T47D (cell line): ENCODE measurements around the gene VSIG10L.
A peak's percentile ranks its signal among the peaks of the same experiment; 100 is the strongest.

ENCODE experiments used
- DNase-seq, 2 experiments: peaks; one replicate each; pipeline versions ENCODE4 v3.0.0 to v3.0.0-alpha.2; 2011 to 2012; ENCODE audit warnings: low read depth in 1 of 2, low spot score in 1 of 2
- JUND ChIP-seq: IDR thresholded peaks from 2 replicates; pipeline ENCODE4 v1.6.1; 2012; ENCODE audit warnings: low read depth
- in situ Hi-C: cut with HindIII; loops from 2 replicates; pipeline ENCODE4 v1.10.0; 2016; ENCODE audit warnings: low sequenced_read_pairs, low pct_unique_long_range_greater_than_20kb

Gene VSIG10L

GRCh38 chr19:51356159-51356801, 14.3 kb upstream of the VSIG10L start:
- no peak for TF ChIP-seq JUND
- in situ Hi-C loops, result no loop called here
- DNase-seq, result no peak

GRCh38 chr19:51354742-51355148, 12.8 kb upstream of the VSIG10L start:
- in situ Hi-C loops, result no loop called here
- DNase-seq, result no peak
- no peak for TF ChIP-seq JUND

GRCh38 chr19:51354103-51354741, 12.3 kb upstream of the VSIG10L start:
- in situ Hi-C loops, result no loop called here
- no peak for TF ChIP-seq JUND
- no peak for DNase-seq

GRCh38 chr19:51352783-51353360, 10.9 kb upstream of the VSIG10L start:
- no peak for DNase-seq
- in situ Hi-C loops, result no loop called here
- no peak for TF ChIP-seq JUND

GRCh38 chr19:51351266-51351990, 9.5 kb upstream of the VSIG10L start:
- TF ChIP-seq JUND, result no peak

GRCh38 chr19:51347209-51347928, 5.4 kb upstream of the VSIG10L start:
- in situ Hi-C loops, result no loop called here
- no peak for TF ChIP-seq JUND
- no peak for DNase-seq

More at GRCh38 chr19:51351266-51351990, 9.5 kb upstream of the VSIG10L start:
- in situ Hi-C loops, result no loop called here
- no peak for DNase-seq

- DNase-seq, result no peak
- in situ Hi-C loops, result no loop called here
- no peak for TF ChIP-seq JUND
Measured at GRCh38 chr19:51346742-51347141, 4.8 kb upstream of the VSIG10L start.

- DNase-seq, result no peak
- in situ Hi-C loops, result no loop called here
- no peak for TF ChIP-seq JUND
Measured at GRCh38 chr19:51345076-51345620, 3.2 kb upstream of the VSIG10L start.

GRCh38 chr19:51342631-51343569, 961 bp upstream of the VSIG10L start:
- in situ Hi-C loops, result no loop called here
- no peak for TF ChIP-seq JUND
- peak in 1 of 2 experiments; percentile 68 for DNase-seq

GRCh38 chr19:51341066-51341465, 873 bp downstream of the VSIG10L start:
- in situ Hi-C loops, result no loop called here
- no peak for TF ChIP-seq JUND
- no peak for DNase-seq

- DNase-seq, result peak; percentile 92 to 97
- TF ChIP-seq JUND, result no peak
- in situ Hi-C loops, result no loop called here
Measured at GRCh38 chr19:51339687-51340656, 2.0 kb downstream of the VSIG10L start.
